PFSK-1 (cell line): ENCODE data around the gene PRKN.

Experiments used
- POLR2AphosphoS5 ChIP-seq: IDR thresholded peaks from 2 replicates; pipeline ENCODE4 v1.6.1; 2012; ENCODE audit warnings: low read depth, mild to moderate bottlenecking, control low read depth, low read length, moderate library complexity
- REST ChIP-seq, 2 experiments: IDR thresholded peaks; 2 replicates each; pipeline versions ENCODE4 v1.6.1 to v1.8.0; 2011 to 2012; ENCODE audit warnings: low read depth in 2 of 2, low read length in 2 of 2, control low read depth in 1 of 2, inconsistent platforms in 1 of 2, mild to moderate bottlenecking in 1 of 2, moderate library complexity in 1 of 2; ENCODE audit not compliant: insufficient read depth in 1 of 2

- TF ChIP-seq REST (IDR thresholded peaks at IDR 0.05; ENCODE audit: insufficient read depth in 1 of 2, low read depth in 2 of 2, low read length in 2 of 2), result no peak
- no peak for TF ChIP-seq POLR2AphosphoS5
These were observed 53.1 kb downstream of the PRKN start for GRCh38 chr6:162674452-162674851.
